Endodermal cell (in vitro differentiated cells): ENCODE data around the gene DAAM2. TPM values are rescaled to one million over a fixed set of nuclear protein-coding genes. Genes with fewer than 3 reads are reported as not detected.

Source experiments
- DNase-seq: peaks from one replicate; pipeline ENCODE4 v3.0.0-alpha.2; 2017
- H3K27ac ChIP-seq: 2 replicates; pipeline ENCODE4 v1.5.1; 2013; ENCODE audit warnings: mild to moderate bottlenecking, low read depth, low read length, moderate library complexity
- H3K27me3 ChIP-seq: 2 replicates; pipeline ENCODE4 v1.6.1; 2013; ENCODE audit warnings: mild to moderate bottlenecking, low read length, moderate library complexity; ENCODE audit not compliant: insufficient read depth, control insufficient read depth, poor library complexity, severe bottlenecking
- H3K36me3 ChIP-seq: 2 replicates; pipeline ENCODE4 v1.7.0; 2013; ENCODE audit warnings: mild to moderate bottlenecking, low read length, moderate library complexity; ENCODE audit not compliant: control insufficient read depth, insufficient read depth
- H3K4me1 ChIP-seq: one replicate; pipeline ENCODE4 v1.7.0; 2013; ENCODE audit warnings: low read length; ENCODE audit not compliant: control insufficient read depth, insufficient read depth
- H3K4me3 ChIP-seq: 2 replicates; pipeline ENCODE4 v1.5.1; 2013; ENCODE audit warnings: mild to moderate bottlenecking, low read length, moderate library complexity
- H3K9ac ChIP-seq: 2 replicates; pipeline ENCODE4 v1.6.1; 2013; ENCODE audit warnings: mild to moderate bottlenecking, low read length, moderate library complexity; ENCODE audit not compliant: poor library complexity, severe bottlenecking; ENCODE audit errors: extremely low read depth
- H3K9me3 ChIP-seq: 2 replicates; pipeline ENCODE4 v1.6.1; 2013; ENCODE audit warnings: mild to moderate bottlenecking, low read length, moderate library complexity; ENCODE audit not compliant: control insufficient read depth
- H3K27ac Mint-ChIP-seq: 2 replicates; pipeline ENCODE4 v1.8.0; 2020; ENCODE audit warnings: mixed read lengths
- H3K27me3 Mint-ChIP-seq: 2 replicates; pipeline ENCODE4 v1.8.0; 2021; ENCODE audit warnings: mild to moderate bottlenecking, mixed read lengths; ENCODE audit not compliant: insufficient read depth
- H3K36me3 Mint-ChIP-seq: 2 replicates; pipeline ENCODE4 v1.8.0; 2020; ENCODE audit warnings: low read depth, mixed read lengths
- H3K4me1 Mint-ChIP-seq: 2 replicates; pipeline ENCODE4 v1.8.0; 2020; ENCODE audit warnings: mixed read lengths
- H3K4me3 Mint-ChIP-seq: 2 replicates; pipeline ENCODE4 v1.8.0; 2020; ENCODE audit warnings: mild to moderate bottlenecking, moderate library complexity, mixed read lengths
- H3K9me3 Mint-ChIP-seq: 2 replicates; pipeline ENCODE4 v1.8.0; 2020; ENCODE audit warnings: mild to moderate bottlenecking, mixed read lengths
- CTCF ChIP-seq: fragments of 200-600 bp; sonication (generic); conservative IDR thresholded peaks from 2 replicates; pipeline ENCODE4 v1.5.0; 2021; ENCODE audit warnings: antibody characterized with exemption, mild to moderate bottlenecking
- WGBS, 2 experiments: methylation state at CpG; one replicate each; pipeline versions ENCODE4 v1.1.5 to v1.1.7; 2013; ENCODE audit warnings: missing lambda C conversion rate in 2 of 2, mixed read lengths in 1 of 2; ENCODE audit not compliant: insufficient coverage in 1 of 2, insufficient read length in 1 of 2; 5-methylcytosine and 5-hydroxymethylcytosine counted together
- total RNA-seq, 2 donors: library from RNA; stranded (reverse); fragmentation: NEBNext Ultra II Directional in 1 of 2; extraction: Animal tissue kit (Norgen Biotek cat#: 25700) in 1 of 2; gene quantifications; 2 replicates in 1 of 2; 3 replicates in 1 of 2; pipeline ENCODE4 v1.2.1, GENCODE V29; 2021

The DAAM2 gene
- total RNA-seq, 2 donors from 2014 or later = 0.33 to 1.2 TPM

- Histone ChIP-seq H3K27ac (no peak overlapping the region), H3K9ac (no peak overlapping the region), H3K4me3 (no peak overlapping the region), H3K4me1 (no peaks in the 10 kb centered on the region), H3K27me3 (no peaks in the 10 kb centered on the region), H3K36me3 (no peaks in the 10 kb centered on the region), H3K9me3 (no peaks in the 10 kb centered on the region)
- WGBS, 2 experiments = 90 to 100% methylated on average over 4 to 5 of the region's 6 CpGs
- TF ChIP-seq CTCF = no peak
- no peaks in the 10 kb centered on the region for H3K27me3 Mint-ChIP-seq
- H3K4me3 Mint-ChIP-seq = no peak overlapping the region
- H3K36me3 Mint-ChIP-seq = no peaks in the 10 kb centered on the region
- peaks cover 15% of the 10 kb centered on the region for H3K4me1 Mint-ChIP-seq
- no peaks in the 10 kb centered on the region for H3K9me3 Mint-ChIP-seq
- DNase-seq = no peak
- no peak overlapping the region for H3K27ac Mint-ChIP-seq
Observed at GRCh38 chr6:39772559-39773273, 19.5 kb upstream of the DAAM2 start.

GRCh38 chr6:39773782-39774181 is 18.4 kb upstream of the DAAM2 start:
- H3K4me3 Mint-ChIP-seq = no peak overlapping the region

GRCh38 chr6:39776581-39776980 is 15.6 kb upstream of the DAAM2 start:
- 94% methylated on average over 2 of the region's 2 CpGs; no CpG with 5 or more reads in 1 of the 2 experiments for WGBS, 2 experiments
- Mint-ChIP-seq H3K9me3 (no peaks in the 10 kb centered on the region), H3K4me1 (peaks cover 12% of the 10 kb centered on the region), H3K36me3 (no peaks in the 10 kb centered on the region), H3K4me3 (no peak overlapping the region), H3K27me3 (no peaks in the 10 kb centered on the region), H3K27ac (no peak overlapping the region)
- DNase-seq = no peak
- no peak for TF ChIP-seq CTCF
- Histone ChIP-seq H3K36me3 (no peaks in the 10 kb centered on the region), H3K9ac (no peak overlapping the region), H3K9me3 (no peaks in the 10 kb centered on the region), H3K4me1 (no peaks in the 10 kb centered on the region), H3K27ac (no peak overlapping the region), H3K4me3 (no peak overlapping the region), H3K27me3 (no peaks in the 10 kb centered on the region)

More at GRCh38 chr6:39773782-39774181, 18.4 kb upstream of the DAAM2 start:
- peaks cover 15% of the 10 kb centered on the region for H3K4me1 Mint-ChIP-seq
- H3K27me3 Mint-ChIP-seq = no peaks in the 10 kb centered on the region
- no peak overlapping the region for H3K27ac Mint-ChIP-seq
- Histone ChIP-seq H3K9me3 (no peaks in the 10 kb centered on the region), H3K36me3 (no peaks in the 10 kb centered on the region), H3K27me3 (no peaks in the 10 kb centered on the region), H3K4me1 (no peaks in the 10 kb centered on the region), H3K9ac (no peak overlapping the region), H3K4me3 (no peak overlapping the region), H3K27ac (no peak overlapping the region)
- no peaks in the 10 kb centered on the region for H3K36me3 Mint-ChIP-seq
- H3K9me3 Mint-ChIP-seq = no peaks in the 10 kb centered on the region
- no peak for TF ChIP-seq CTCF
- WGBS, 2 experiments = 93% methylated on average over 2 of the region's 2 CpGs; no CpG with 5 or more reads in 1 of the 2 experiments
- DNase-seq = no peak
